B cell (primary cell): ENCODE measurements around the gene NPY4R.
"Not testable (repeated sequence)": the region's sequence is repeated elsewhere in the genome, so short reads cannot be mapped to it uniquely, and the experiment has no call there.

Source experiments
- EZH2 ChIP-seq: IDR thresholded peaks from 2 replicates; pipeline ENCODE4 v1.6.1; 2012; ENCODE audit warnings: borderline replicate concordance, low read depth, mild to moderate bottlenecking, moderate library complexity, low read length; ENCODE audit not compliant: insufficient read depth, poor library complexity, severe bottlenecking
- TF ChIP-seq, protein P1 (sequence below): fragments of 200-600 bp; IDR thresholded peaks from one replicate; pipeline ENCODE4 v1.8.0; 2022; ENCODE audit warnings: antibody characterized with exemption, mild to moderate bottlenecking

DNA sequence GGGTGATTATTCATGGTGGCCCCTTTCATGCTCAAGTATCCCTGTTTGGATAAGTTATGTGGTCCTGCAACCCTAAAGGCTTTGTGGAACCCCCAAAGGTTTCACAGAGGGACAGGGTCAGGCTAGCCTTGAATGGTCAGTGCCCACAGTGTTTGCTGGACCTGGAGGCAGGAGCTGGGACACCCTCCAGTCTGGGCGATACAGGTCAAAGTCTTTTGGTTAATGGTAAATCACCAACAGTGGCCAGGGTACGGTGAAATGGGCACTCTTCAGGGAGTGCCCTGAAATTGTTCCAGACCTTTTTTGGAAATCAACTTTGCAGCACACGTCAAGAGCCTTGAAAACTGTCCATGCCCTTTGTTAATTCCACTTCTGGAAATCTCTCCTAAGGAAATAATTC lies 8.7 kb downstream of the NPY4R start:
- TF ChIP-seq, protein P1, sequence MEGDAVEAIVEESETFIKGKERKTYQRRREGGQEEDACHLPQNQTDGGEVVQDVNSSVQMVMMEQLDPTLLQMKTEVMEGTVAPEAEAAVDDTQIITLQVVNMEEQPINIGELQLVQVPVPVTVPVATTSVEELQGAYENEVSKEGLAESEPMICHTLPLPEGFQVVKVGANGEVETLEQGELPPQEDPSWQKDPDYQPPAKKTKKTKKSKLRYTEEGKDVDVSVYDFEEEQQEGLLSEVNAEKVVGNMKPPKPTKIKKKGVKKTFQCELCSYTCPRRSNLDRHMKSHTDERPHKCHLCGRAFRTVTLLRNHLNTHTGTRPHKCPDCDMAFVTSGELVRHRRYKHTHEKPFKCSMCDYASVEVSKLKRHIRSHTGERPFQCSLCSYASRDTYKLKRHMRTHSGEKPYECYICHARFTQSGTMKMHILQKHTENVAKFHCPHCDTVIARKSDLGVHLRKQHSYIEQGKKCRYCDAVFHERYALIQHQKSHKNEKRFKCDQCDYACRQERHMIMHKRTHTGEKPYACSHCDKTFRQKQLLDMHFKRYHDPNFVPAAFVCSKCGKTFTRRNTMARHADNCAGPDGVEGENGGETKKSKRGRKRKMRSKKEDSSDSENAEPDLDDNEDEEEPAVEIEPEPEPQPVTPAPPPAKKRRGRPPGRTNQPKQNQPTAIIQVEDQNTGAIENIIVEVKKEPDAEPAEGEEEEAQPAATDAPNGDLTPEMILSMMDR: not testable (repeated sequence)
- TF ChIP-seq EZH2: not testable (repeated sequence)
